GM12878 (cell line): ENCODE measurements around the gene VMO1. TPM values are rescaled to one million over a fixed set of nuclear protein-coding genes. Genes with fewer than 3 reads are reported as not detected.

Experiments used
- BRCA1 ChIP-seq: IDR thresholded peaks from 2 replicates; pipeline ENCODE4 v1.6.1; 2011; ENCODE audit warnings: low read depth, low read length, improper control_type of control experiment
- CEBPB ChIP-seq, 2 experiments: fragments of 150-350 bp in 1 of 2; IDR thresholded peaks; 2 replicates each; pipeline ENCODE4 v1.6.1; 2012 to 2014; ENCODE audit warnings: low read depth in 2 of 2, low read length in 2 of 2, borderline replicate concordance in 1 of 2, inconsistent platforms in 1 of 2
- CUX1 ChIP-seq: IDR thresholded peaks from 2 replicates; pipeline ENCODE4 v1.6.1; 2012; ENCODE audit warnings: improper control_type of control experiment, low read depth, low read length; ENCODE audit not compliant: insufficient replicate concordance
- HCFC1 ChIP-seq: fragments of 150-350 bp; IDR thresholded peaks from 2 replicates; pipeline ENCODE4 v1.6.1; 2014; ENCODE audit warnings: low read length
- MLLT1 ChIP-seq: fragments of 450-650 bp; IDR thresholded peaks from 2 replicates; pipeline ENCODE4 v1.6.1; 2016; ENCODE audit warnings: mild to moderate bottlenecking
- NFXL1 ChIP-seq: fragments of 450-650 bp; IDR thresholded peaks from 2 replicates; pipeline ENCODE4 v1.6.1; 2017; ENCODE audit warnings: antibody characterized with exemption, mild to moderate bottlenecking, borderline replicate concordance
- PAX5 ChIP-seq: IDR thresholded peaks from 2 replicates; pipeline ENCODE4 v1.6.1; 2011; ENCODE audit warnings: low read depth, low read length, borderline replicate concordance
- RUNX3 ChIP-seq: IDR thresholded peaks from 2 replicates; pipeline ENCODE4 v1.6.1; 2012; ENCODE audit warnings: low read length, inconsistent platforms
- SMAD5 ChIP-seq: IDR thresholded peaks from 2 replicates; pipeline ENCODE4 v1.6.1; 2016; ENCODE audit warnings: antibody characterized with exemption, low read depth
- SMC3 ChIP-seq: IDR thresholded peaks from 2 replicates; pipeline ENCODE4 v1.6.1; 2011; ENCODE audit warnings: low read length, improper control_type of control experiment, borderline replicate concordance
- TAF1 ChIP-seq: IDR thresholded peaks from 2 replicates; pipeline ENCODE4 v1.6.1; 2011; ENCODE audit warnings: mild to moderate bottlenecking, low read depth, low read length, borderline replicate concordance
- polyA plus RNA-seq, 11 experiments: library from polyadenylated mRNA; depleted of rRNA in 4 of 11; unstranded in 6 of 11; stranded (reverse) in 5 of 11; fragments of >200 nt; fragmentation: Nextera tagmentation in 4 of 11; fragmentation: Illumina TruSeq in 1 of 11; extraction: Ambion mirVana in 4 of 11; extraction: Trizol in 1 of 11; gene quantifications; 1 replicate in 1 of 11; 2 replicates in 10 of 11; pipeline versions ENCODE4 v1.2.1 to v1.2.3, GENCODE V29; 2011 to 2016; ENCODE audit warnings: inconsistent platforms in 2 of 11, missing spikeins in 2 of 11, low read depth in 1 of 11
- total RNA-seq, 4 experiments: library from RNA; depleted of rRNA in 3 of 4; stranded (reverse); fragments of >200 nt in 3 of 4; fragmentation: Illumina TruSeq in 1 of 4; extraction: Trizol in 1 of 4; gene quantifications; 2 replicates each; pipeline versions ENCODE4 v1.2.1 to v1.2.3, GENCODE V29; 2013 to 2021

The VMO1 gene
- total and polyA plus RNA-seq, 10 of the 15 experiments (the other 5 are each of a cell fraction or from before 2014, with no cell fraction given): 0.27 to 0.54 (median 0.31) TPM; not detected in 7

DNA sequence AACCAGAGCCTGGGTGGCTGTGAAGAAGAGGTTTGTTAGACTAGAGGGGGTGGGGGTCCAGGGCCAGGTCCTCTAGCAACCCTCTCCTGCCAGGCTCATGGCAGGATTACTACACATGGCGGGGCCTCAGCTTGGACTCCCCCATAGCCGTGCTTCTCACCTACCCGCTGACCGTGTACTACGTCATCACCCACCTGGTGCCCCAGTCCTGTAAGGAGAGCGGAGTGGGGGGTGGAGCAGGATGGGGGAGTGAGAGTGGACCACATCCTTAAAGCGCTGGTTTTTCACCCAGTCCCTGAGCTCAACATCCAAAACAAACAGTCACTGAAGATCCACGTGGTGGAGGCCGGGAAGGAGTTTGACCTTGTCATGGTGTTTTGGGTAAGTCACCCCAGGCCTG lies 42.3 kb downstream of the VMO1 start (continued):
- TF ChIP-seq CUX1 (no peak), PAX5 (no peak), RUNX3 (no peak), SMC3 (no peak), NFXL1 (no peak), SMAD5 (no peak), HCFC1 (no peak), BRCA1 (no peak), TAF1 (no peak), CEBPB (IDR thresholded peaks at IDR 0.05; ENCODE audit: borderline replicate concordance in 1 of 2, low read depth in 2 of 2, low read length in 2 of 2) (no peak), MLLT1 (no peak)
